GM13977 (cell line): ENCODE data around the gene HCN2.

Experiments used
- DNase-seq: peaks from one replicate; pipeline ENCODE4 v3.0.0; 2012; ENCODE audit warnings: low spot score
- in situ Hi-C: fragments of 300-500 bp; cut with MboI; formaldehyde crosslinking; loops from one replicate; pipeline ENCODE4 v1.12.0; 2022; ENCODE audit warnings: low sequenced_read_pairs, low pct_unique_long_range_greater_than_20kb, mixed read lengths, inconsistent platforms; ENCODE audit not compliant: unreplicated experiment
- TF ChIP-seq, protein P1 (sequence below): IDR thresholded peaks from 2 replicates; pipeline ENCODE4 v1.5.1; 2012; ENCODE audit warnings: mild to moderate bottlenecking, control low read depth; ENCODE audit not compliant: insufficient read depth; ENCODE audit errors: extremely low read depth, missing control alignments

The HCN2 gene

GRCh38 chr19:640161-640558, 50.5 kb downstream of the HCN2 start:
- in situ Hi-C loops: no loop called here

GRCh38 chr19:640606-641189, 51.0 kb downstream of the HCN2 start:
- DNase-seq: no peak
- TF ChIP-seq, protein P1, sequence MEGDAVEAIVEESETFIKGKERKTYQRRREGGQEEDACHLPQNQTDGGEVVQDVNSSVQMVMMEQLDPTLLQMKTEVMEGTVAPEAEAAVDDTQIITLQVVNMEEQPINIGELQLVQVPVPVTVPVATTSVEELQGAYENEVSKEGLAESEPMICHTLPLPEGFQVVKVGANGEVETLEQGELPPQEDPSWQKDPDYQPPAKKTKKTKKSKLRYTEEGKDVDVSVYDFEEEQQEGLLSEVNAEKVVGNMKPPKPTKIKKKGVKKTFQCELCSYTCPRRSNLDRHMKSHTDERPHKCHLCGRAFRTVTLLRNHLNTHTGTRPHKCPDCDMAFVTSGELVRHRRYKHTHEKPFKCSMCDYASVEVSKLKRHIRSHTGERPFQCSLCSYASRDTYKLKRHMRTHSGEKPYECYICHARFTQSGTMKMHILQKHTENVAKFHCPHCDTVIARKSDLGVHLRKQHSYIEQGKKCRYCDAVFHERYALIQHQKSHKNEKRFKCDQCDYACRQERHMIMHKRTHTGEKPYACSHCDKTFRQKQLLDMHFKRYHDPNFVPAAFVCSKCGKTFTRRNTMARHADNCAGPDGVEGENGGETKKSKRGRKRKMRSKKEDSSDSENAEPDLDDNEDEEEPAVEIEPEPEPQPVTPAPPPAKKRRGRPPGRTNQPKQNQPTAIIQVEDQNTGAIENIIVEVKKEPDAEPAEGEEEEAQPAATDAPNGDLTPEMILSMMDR: no peak
- in situ Hi-C loops: no loop called here

More at GRCh38 chr19:640161-640558, 50.5 kb downstream of the HCN2 start:
- TF ChIP-seq, protein P1: no peak
- no peak for DNase-seq

DNA sequence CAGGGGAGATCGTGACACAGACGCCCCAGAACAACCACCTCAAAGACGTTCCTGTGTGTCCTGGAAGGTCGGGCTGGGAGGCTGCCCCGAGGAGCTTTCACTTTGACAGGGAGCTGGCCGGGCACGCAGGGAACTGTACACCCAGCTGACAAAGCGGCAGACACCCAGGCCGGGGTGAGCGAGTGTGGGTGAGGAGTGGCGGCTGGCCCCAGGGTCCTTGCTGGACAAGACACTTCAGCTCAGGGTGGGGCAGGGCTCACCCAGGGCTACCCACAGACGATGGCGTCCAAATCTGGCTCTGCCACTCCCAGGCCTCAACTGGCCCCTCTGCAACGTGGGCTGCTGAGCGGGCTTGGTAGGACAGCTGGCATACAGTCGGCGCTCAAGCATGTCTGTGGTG, 52.0 kb downstream of the HCN2 start:
- TF ChIP-seq, protein P1: no peak
- in situ Hi-C loops: no loop called here
- no peak for DNase-seq

- DNase-seq: no peak
- TF ChIP-seq, protein P1: no peak
- in situ Hi-C loops: no loop called here
These were observed 53.4 kb downstream of the HCN2 start for GRCh38 chr19:642767-643727.

DNA sequence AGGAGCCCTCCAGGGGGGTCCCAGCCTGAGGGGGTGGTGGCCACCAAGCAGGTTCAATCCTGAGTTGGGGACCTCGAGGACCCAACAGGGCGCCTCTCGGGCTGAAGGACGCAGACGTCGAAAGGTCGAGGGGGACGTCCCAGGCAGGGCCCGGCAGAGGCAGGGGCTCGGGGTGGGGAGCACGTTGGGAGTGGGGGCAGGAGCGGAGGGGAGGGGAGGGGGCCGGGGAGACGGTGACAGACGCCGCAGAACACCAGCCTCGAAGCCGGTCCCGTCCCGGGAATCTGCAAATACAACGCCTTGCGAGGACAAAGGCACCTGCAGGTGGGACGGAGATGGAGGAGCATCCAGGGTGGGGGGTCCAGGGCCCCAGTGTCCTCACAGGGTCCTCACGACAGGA, 54.1 kb downstream of the HCN2 start:
- in situ Hi-C loops: no loop called here
- TF ChIP-seq, protein P1: no peak
- DNase-seq: no peak

- in situ Hi-C loops: no loop called here
- no peak for DNase-seq
- TF ChIP-seq, protein P1: no peak
These were observed 54.7 kb downstream of the HCN2 start for GRCh38 chr19:644363-644762.
